ENCODE measurements around the gene PPP1R1C. TPM values are rescaled to one million over a fixed set of nuclear protein-coding genes. Genes with fewer than 3 reads are reported as not detected.

The PPP1R1C gene
- total RNA-seq, 2 donors from 2014 or later = not detected

DNA sequence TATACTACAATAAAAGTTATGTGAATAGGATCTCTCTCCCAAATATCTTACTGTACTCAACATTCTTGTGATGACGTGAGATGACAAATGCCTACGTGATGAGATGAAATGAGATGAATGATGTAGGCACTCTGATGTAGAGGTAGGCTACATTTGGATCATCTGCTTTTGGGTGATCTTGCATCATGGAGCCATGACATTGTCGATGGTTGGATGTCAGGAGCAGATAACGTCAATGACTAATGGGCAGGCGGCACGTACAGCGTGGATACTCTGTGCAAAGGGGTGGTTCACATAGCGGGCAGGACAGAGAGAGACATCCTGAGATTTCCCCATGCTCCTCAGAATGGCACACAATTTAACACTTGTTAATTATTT is 40.8 kb upstream of the PPP1R1C start:
- Histone ChIP-seq H3K27me3 (replicated peaks; ENCODE audit: insufficient read depth) (no peaks in the 10 kb centered on the region), H3K9me3 (no peaks in the 10 kb centered on the region), H3K4me3 (no peak overlapping the region), H3K27ac (no peak overlapping the region), H3K36me3 (no peaks in the 10 kb centered on the region), H3K4me1 (ENCODE audit: control insufficient read depth in 1 of 2, low read depth in 2 of 2) (peaks cover 0 to 5% of the 10 kb centered on the region in 2 donors)
- TF ChIP-seq, protein P1, sequence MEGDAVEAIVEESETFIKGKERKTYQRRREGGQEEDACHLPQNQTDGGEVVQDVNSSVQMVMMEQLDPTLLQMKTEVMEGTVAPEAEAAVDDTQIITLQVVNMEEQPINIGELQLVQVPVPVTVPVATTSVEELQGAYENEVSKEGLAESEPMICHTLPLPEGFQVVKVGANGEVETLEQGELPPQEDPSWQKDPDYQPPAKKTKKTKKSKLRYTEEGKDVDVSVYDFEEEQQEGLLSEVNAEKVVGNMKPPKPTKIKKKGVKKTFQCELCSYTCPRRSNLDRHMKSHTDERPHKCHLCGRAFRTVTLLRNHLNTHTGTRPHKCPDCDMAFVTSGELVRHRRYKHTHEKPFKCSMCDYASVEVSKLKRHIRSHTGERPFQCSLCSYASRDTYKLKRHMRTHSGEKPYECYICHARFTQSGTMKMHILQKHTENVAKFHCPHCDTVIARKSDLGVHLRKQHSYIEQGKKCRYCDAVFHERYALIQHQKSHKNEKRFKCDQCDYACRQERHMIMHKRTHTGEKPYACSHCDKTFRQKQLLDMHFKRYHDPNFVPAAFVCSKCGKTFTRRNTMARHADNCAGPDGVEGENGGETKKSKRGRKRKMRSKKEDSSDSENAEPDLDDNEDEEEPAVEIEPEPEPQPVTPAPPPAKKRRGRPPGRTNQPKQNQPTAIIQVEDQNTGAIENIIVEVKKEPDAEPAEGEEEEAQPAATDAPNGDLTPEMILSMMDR (IDR thresholded peaks at IDR 0.05) = no peak
- DNase-seq (ENCODE audit: low spot score) (no peak), ATAC-seq (ENCODE audit: insufficient number of reproducible peaks, low FRiP score, low read depth) (no peak)

DNA sequence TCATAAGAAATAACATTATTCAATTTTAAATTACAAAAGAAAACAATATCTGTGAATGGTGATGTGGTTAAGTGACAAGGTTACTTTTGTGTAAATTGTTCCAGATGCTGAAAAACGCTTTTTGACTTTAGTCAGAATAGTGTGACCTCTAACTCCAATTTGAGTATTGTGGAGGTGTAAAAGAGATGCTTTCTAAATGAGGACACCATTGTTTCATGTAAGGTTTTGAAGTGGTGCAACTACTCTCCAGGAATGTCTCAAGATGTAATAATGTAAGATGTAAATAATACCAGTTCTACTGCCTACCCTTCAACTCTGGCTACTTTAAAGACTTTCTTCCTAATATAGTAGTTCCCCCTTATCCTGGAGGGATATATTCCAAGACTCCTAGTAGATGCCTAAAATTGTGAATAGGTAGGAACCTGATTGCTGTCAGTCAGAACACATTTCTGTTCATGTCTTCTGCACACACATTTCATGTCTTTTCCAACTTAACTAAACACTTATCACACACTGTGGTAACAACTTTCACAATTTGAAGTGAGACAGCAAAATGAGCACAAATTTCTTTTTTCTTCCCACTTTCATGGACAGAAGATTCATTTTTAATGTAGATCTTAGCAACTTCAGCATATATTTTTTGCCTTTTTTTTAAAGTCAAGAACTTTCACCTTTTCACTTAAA is 39.1 kb upstream of the PPP1R1C start:
- H3K9me3 ChIP-seq = no peaks in the 10 kb centered on the region
- DNase-seq (ENCODE audit: low spot score) (no peak), ATAC-seq (ENCODE audit: insufficient number of reproducible peaks, low FRiP score, low read depth) (no peak)
- H3K4me3 ChIP-seq = no peak overlapping the region
- no peaks in the 10 kb centered on the region for H3K36me3 ChIP-seq
- peaks cover 0 to 5% of the 10 kb centered on the region in 2 donors for H3K4me1 ChIP-seq (ENCODE audit: control insufficient read depth in 1 of 2, low read depth in 2 of 2)
- no peaks in the 10 kb centered on the region for H3K27me3 ChIP-seq (replicated peaks; ENCODE audit: insufficient read depth)
- TF ChIP-seq, protein P1 (IDR thresholded peaks at IDR 0.05) = no peak
- H3K27ac ChIP-seq = no peak overlapping the region

DNA sequence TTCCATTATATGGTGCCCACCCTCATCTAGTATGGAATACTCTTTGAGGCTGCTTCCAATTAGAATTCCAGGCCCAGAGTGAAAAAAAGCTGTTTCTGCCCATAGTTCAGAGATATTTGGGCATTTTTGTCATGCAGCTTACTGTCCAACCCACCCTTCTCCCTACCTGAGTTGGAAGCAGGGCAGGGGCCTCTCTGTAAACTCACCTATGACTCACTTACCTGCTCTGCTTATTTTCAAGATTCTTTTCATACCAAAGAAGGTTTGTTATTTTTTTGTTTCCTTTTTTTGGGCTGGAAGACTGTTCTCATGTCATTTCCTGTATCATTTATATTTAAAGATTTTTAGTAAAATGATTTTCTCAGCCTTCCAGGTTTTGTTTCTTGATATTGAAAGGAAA is 38.4 kb upstream of the PPP1R1C start:
- Histone ChIP-seq H3K4me1 (ENCODE audit: control insufficient read depth in 1 of 2, low read depth in 2 of 2) (peaks cover 0 to 5% of the 10 kb centered on the region in 2 donors), H3K27ac (no peak overlapping the region), H3K36me3 (no peaks in the 10 kb centered on the region), H3K4me3 (no peak overlapping the region), H3K9me3 (no peaks in the 10 kb centered on the region), H3K27me3 (replicated peaks; ENCODE audit: insufficient read depth) (no peaks in the 10 kb centered on the region)
- DNase-seq (ENCODE audit: low spot score) (no peak), ATAC-seq (ENCODE audit: insufficient number of reproducible peaks, low FRiP score, low read depth) (no peak)
- TF ChIP-seq, protein P1 (IDR thresholded peaks at IDR 0.05) = no peak

DNA sequence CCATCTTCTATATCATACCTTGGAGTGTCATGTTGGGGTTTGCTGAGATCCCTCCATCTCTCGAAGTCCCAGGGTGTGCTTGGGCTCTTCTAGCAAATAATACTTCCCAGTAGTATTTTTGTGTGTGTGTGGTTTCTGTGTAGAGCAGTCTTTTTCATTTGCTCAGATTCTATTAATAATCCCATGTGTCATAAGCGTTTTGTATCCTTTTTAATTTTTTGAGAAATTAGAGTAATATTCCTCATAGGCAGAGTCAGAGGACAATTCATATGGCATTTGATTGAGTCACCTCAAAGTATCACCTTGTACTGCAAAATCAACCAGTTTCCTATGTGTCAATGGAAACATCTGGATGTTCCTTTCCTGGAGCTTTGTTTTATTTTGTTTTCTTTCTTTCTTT is 37.4 kb upstream of the PPP1R1C start:
- Histone ChIP-seq H3K9me3 (no peaks in the 10 kb centered on the region), H3K36me3 (no peaks in the 10 kb centered on the region), H3K4me1 (ENCODE audit: control insufficient read depth in 1 of 2, low read depth in 2 of 2) (peaks cover 0 to 5% of the 10 kb centered on the region in 2 donors), H3K27ac (no peak overlapping the region), H3K27me3 (replicated peaks; ENCODE audit: insufficient read depth) (no peaks in the 10 kb centered on the region), H3K4me3 (no peak overlapping the region)
- no peak for DNase-seq (ENCODE audit: low spot score)
- TF ChIP-seq, protein P1 (IDR thresholded peaks at IDR 0.05) = no peak
- no peak for ATAC-seq (ENCODE audit: insufficient number of reproducible peaks, low FRiP score, low read depth)

DNA sequence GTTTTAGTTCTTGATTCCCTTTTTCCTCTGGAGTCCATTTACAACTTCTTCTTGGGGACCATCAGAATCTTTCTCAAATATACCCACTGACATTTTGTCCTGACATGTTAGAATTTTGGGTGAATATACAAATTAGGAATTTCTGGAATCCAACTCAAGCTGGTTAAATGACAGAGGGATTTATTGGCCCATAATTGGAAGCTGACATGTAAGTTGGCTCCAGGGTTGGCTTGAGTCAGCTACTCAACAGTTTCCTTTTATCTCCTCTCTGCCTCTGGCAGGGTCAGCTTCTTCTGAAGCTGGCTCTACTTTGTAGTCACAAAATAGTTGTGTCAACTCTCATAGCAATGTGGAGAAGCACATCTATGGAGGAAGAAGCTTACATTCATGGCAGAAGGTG is 36.6 kb upstream of the PPP1R1C start:
- DNase-seq (ENCODE audit: low spot score) (no peak), ATAC-seq (ENCODE audit: insufficient number of reproducible peaks, low FRiP score, low read depth) (no peak)
- H3K4me3 ChIP-seq = no peak overlapping the region
- TF ChIP-seq, protein P1 (IDR thresholded peaks at IDR 0.05) = no peak
- no peaks in the 10 kb centered on the region for H3K27me3 ChIP-seq (replicated peaks; ENCODE audit: insufficient read depth)
- peaks cover 0 to 5% of the 10 kb centered on the region in 2 donors for H3K4me1 ChIP-seq (ENCODE audit: control insufficient read depth in 1 of 2, low read depth in 2 of 2)
- no peak overlapping the region for H3K27ac ChIP-seq
- H3K9me3 ChIP-seq = no peaks in the 10 kb centered on the region
- H3K36me3 ChIP-seq = no peaks in the 10 kb centered on the region

All from thoracic aorta (tissue), 2 donors.